GM19324 (cell line): ENCODE measurements around the gene ADCY2.
A peak's percentile ranks its signal among the peaks of the same experiment; 100 is the strongest.

Source experiments
- ATAC-seq: cut with Tn5 transposase; IDR thresholded peaks from one replicate; pipeline ENCODE4 v1.9.1; 2021; ENCODE audit warnings: mild to moderate bottlenecking, moderate library complexity; ENCODE audit not compliant: unreplicated experiment, low FRiP score

ADCY2 gene

GRCh38 chr5:7705736-7706135, 309.8 kb downstream of the ADCY2 start:
- no peak for ATAC-seq

- no peak for ATAC-seq
Measured at GRCh38 chr5:7706256-7706655, 310.3 kb downstream of the ADCY2 start.

- no peak for ATAC-seq
Measured at GRCh38 chr5:7714119-7714518, 318.2 kb downstream of the ADCY2 start.

GRCh38 chr5:7714697-7715096, 318.8 kb downstream of the ADCY2 start:
- ATAC-seq, result no peak

- ATAC-seq, result no peak
Measured at GRCh38 chr5:7717691-7718090, 321.8 kb downstream of the ADCY2 start.

GRCh38 chr5:7728076-7728475, 332.1 kb downstream of the ADCY2 start:
- ATAC-seq, result no peak

- ATAC-seq, result no peak
Measured at GRCh38 chr5:7741415-7742065, 345.6 kb downstream of the ADCY2 start.

- ATAC-seq, result no peak
Measured at GRCh38 chr5:7742241-7742656, 346.3 kb downstream of the ADCY2 start.

- ATAC-seq, result no peak
Measured at GRCh38 chr5:7745882-7746610, 350.1 kb downstream of the ADCY2 start.

GRCh38 chr5:7747728-7748127, 351.8 kb downstream of the ADCY2 start:
- ATAC-seq, result no peak

- ATAC-seq, result no peak
Measured at GRCh38 chr5:7749626-7750025, 353.7 kb downstream of the ADCY2 start.

GRCh38 chr5:7751874-7752273, 355.9 kb downstream of the ADCY2 start:
- ATAC-seq, result no peak

GRCh38 chr5:7753181-7753580, 357.2 kb downstream of the ADCY2 start:
- ATAC-seq, result no peak

- no peak for ATAC-seq
Measured at GRCh38 chr5:7753596-7753995, 357.7 kb downstream of the ADCY2 start.

- no peak for ATAC-seq
Measured at GRCh38 chr5:7754490-7754889, 358.6 kb downstream of the ADCY2 start.

- ATAC-seq, result peak; percentile 69
Measured at GRCh38 chr5:7754997-7755596, 359.2 kb downstream of the ADCY2 start.

- no peak for ATAC-seq
Measured at GRCh38 chr5:7755958-7756357, 360.0 kb downstream of the ADCY2 start.

- no peak for ATAC-seq
Measured at GRCh38 chr5:7756453-7756852, 360.5 kb downstream of the ADCY2 start.

GRCh38 chr5:7759257-7759871, 363.4 kb downstream of the ADCY2 start:
- ATAC-seq, result no peak

- ATAC-seq, result no peak
Measured at GRCh38 chr5:7759951-7760580, 364.1 kb downstream of the ADCY2 start.

GRCh38 chr5:7762267-7762666, 366.3 kb downstream of the ADCY2 start:
- ATAC-seq, result no peak
